ENCODE results near the gene TTC4.

The TTC4 gene, protein sequence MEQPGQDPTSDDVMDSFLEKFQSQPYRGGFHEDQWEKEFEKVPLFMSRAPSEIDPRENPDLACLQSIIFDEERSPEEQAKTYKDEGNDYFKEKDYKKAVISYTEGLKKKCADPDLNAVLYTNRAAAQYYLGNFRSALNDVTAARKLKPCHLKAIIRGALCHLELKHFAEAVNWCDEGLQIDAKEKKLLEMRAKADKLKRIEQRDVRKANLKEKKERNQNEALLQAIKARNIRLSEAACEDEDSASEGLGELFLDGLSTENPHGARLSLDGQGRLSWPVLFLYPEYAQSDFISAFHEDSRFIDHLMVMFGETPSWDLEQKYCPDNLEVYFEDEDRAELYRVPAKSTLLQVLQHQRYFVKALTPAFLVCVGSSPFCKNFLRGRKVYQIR

DNA sequence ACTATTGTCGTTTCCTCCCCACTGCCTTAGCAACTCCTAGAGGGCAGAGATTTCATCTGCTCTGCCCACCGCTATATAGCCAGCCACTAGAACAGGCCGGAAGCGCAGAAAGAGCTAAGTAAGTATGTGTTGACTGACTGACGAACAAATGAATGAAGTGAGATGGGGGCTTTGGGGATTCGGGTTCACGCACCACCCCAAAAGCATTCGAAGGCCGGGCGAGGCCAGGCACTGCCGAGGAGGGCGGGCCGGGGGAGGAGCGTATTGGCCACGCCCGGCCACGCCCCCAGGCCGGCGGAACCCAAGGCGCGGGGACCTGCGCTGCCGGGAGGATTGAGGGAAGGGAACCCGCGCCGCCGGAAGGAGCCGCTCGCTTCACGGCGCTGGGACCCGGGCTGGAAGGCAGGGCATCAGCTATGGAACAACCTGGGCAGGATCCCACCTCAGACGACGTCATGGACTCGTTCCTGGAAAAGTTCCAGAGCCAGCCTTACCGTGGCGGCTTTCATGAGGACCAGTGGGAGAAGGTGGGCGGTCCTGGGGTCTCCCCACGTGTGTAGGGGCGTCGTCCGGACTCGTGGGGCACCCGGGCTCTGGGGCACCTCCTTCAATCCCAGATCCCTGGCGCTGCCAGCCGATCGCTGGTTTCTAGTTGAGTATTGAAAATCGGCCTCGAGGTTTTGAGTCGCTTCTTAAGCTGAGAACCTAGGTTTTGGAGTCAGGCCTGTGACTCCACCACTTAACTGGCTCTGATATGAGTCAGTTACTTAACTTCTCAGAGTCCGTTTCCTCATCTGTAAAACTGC is at the start of gene TTC4:
TTC4 (plus strand) TSS at position 369 of the 806 bp plus-strand sequence; CDS start at position 417, 48 bp downstream.
- peak; percentile 95 for DNase-seq (ENCODE audit: extremely low spot score)
- ChIA-PET POLR2A (interaction anchor here (1.3 kb wide), 1 partner anchor 85 kb away, joined by 3 read pairs; the partner anchor contains the start of gene TTC22), CTCF (interaction anchor here (1.3 to 1.7 kb wide), 2 partner anchors 12 to 50 kb away, joined by 3 to 5 read pairs; no protein-coding TSS in a partner anchor)
- TF ChIP-seq, protein P1, sequence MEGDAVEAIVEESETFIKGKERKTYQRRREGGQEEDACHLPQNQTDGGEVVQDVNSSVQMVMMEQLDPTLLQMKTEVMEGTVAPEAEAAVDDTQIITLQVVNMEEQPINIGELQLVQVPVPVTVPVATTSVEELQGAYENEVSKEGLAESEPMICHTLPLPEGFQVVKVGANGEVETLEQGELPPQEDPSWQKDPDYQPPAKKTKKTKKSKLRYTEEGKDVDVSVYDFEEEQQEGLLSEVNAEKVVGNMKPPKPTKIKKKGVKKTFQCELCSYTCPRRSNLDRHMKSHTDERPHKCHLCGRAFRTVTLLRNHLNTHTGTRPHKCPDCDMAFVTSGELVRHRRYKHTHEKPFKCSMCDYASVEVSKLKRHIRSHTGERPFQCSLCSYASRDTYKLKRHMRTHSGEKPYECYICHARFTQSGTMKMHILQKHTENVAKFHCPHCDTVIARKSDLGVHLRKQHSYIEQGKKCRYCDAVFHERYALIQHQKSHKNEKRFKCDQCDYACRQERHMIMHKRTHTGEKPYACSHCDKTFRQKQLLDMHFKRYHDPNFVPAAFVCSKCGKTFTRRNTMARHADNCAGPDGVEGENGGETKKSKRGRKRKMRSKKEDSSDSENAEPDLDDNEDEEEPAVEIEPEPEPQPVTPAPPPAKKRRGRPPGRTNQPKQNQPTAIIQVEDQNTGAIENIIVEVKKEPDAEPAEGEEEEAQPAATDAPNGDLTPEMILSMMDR (IDR thresholded peaks at IDR 0.05; ENCODE audit: control extremely low read depth, extremely low read depth, low read depth, missing control alignments): no peak

DNA sequence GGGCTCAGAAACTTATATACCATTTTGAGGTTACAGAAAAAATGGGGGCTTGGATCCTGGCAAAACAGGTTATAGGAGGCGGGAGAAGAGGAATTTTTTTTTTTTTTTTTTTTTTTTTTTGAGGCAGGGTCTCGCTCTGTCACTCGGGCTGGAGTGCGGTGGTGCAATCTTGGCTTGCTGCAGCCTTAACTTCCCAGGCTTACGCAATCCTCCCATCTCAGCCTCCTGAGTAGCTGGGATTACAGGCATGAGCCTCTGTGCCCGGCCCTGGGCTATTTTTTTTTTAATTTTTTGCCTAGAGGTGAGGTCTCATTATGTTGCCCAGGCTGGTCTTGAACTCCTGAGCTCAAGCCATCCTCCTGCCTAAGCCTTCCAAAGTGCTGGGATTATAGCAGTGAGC is 49.3 kb upstream of the TTC4 start:
- POLR2A ChIA-PET: no interaction called here
- TF ChIP-seq, protein P1 (IDR thresholded peaks at IDR 0.05; ENCODE audit: control extremely low read depth, extremely low read depth, low read depth, missing control alignments): no peak
- CTCF ChIA-PET: interaction anchor here (1.6 kb wide), 1 partner anchor 143 kb away, joined by 5 read pairs; no protein-coding TSS in a partner anchor
- DNase-seq (ENCODE audit: extremely low spot score): no peak

DNA sequence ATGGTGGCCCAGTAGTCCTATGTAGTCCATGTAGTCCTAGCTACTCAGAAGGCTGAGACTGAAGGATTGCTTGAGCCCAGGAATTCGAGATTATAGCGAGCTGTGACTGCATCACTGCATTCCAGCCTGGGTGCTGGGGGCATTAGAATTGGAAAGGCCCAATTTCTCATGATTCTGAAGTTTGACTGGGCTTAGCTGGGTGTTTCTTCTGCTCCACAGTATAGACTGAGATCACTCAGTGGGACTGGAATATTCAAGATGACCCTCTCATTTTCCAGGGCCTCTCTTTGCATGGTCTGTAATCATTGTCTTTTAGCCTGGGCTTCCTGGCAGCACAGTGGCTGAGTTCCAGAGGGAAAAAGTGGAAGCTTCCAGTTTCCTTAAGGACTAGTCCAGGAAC is 47.9 kb upstream of the TTC4 start:
- DNase-seq (ENCODE audit: extremely low spot score): no peak
- CTCF ChIA-PET: interaction anchor here (1.6 to 2.1 kb wide), 2 partner anchors 11 to 142 kb away, joined by 5 to 8 read pairs; no protein-coding TSS in a partner anchor
- POLR2A ChIA-PET: no interaction called here

DNA sequence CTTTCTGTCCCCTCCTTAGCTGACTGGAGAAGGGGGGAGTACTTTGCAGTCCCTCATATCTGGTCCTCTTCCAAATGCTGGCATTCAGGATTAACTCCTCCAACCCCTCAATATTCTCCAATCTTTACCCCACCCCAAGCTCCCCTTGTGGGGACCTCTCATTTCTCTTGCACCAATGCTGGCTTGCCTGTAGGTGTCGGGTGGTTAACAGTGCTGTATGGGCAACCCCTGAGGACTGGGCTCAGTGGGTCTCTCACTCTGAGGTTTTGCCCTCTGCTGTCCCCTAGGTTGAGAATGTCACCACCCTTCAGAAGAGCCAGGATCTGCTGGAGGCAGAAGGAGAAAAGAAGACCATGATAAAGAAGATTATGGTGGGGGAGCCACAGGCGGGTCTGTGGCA is 47.1 kb upstream of the TTC4 start:
- TF ChIP-seq, protein P1 (IDR thresholded peaks at IDR 0.05; ENCODE audit: control extremely low read depth, extremely low read depth, low read depth, missing control alignments): no peak
- ChIA-PET POLR2A (no interaction called here), CTCF (interaction anchor here (2.1 kb wide), 1 partner anchor 11 kb away, joined by 8 read pairs; no protein-coding TSS in a partner anchor)
- no peak for DNase-seq (ENCODE audit: extremely low spot score)

More for the DNA sequence above, 47.9 kb upstream of the TTC4 start:
- TF ChIP-seq, protein P1 (IDR thresholded peaks at IDR 0.05; ENCODE audit: control extremely low read depth, extremely low read depth, low read depth, missing control alignments): no peak

DNA sequence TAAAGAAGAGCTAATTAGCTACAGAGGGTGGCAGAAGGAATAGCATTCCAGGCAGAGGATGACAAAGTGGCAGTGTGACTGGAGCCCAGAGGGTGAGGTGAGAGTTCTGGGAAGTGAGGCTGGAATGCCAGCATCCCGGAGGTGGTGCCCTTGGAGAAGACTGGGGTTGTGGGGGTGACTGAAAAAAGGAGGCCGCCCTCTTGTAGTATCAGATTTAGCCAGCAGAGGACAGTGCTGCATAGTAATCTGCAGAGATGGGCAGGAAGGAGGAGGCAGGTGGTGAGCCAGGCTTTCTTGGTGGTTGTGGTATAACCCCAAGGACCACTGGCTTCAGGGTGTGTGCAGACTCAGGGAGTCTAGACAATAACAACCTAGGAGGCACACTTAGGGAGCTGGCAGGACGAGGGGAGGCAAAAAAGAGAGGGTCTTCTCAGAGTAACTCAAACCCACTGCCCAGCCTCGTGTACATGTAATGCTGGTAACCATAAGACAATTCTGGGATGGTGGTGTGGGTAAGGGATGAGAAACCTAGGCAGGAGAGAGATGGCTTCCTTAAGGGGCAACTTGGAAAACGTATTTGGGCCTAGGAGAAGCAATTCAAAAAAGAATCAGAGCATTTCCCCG is 43.6 kb upstream of the TTC4 start:
- CTCF ChIA-PET: interaction anchor here (0.8 to 3.7 kb wide), 10 partner anchors 9 to 232 kb away, joined by 3 to 14 read pairs (median 4); partner anchors contain the start of gene TTC22
- TF ChIP-seq, protein P1 (IDR thresholded peaks at IDR 0.05; ENCODE audit: control extremely low read depth, extremely low read depth, low read depth, missing control alignments): peak; percentile 83
- peak; percentile 78 for DNase-seq (ENCODE audit: extremely low spot score)
- POLR2A ChIA-PET: no interaction called here

All from GM10248 (cell line).